Spleen (tissue), 11 donors: Measurements from ENCODE around the gene SLAMF6. TPM values are rescaled to one million over a fixed set of nuclear protein-coding genes. Genes with fewer than 3 reads are reported as not detected.
"Not testable (repeated sequence)": the region's sequence is repeated elsewhere in the genome, so short reads cannot be mapped to it uniquely, and the experiment has no call there.

ENCODE experiments used
- DNase-seq: peaks from one replicate; pipeline ENCODE4 v3.0.0-alpha.2; 2020
- H3K27ac ChIP-seq, 8 donors: fragments of 200-600 bp; sonication (generic) in 7 of 8; 1 replicate in 4 of 8; 2 replicates in 4 of 8; pipeline versions ENCODE4 v1.5.0 to v1.8.0; 2016 to 2021; ENCODE audit warnings: inconsistent platforms in 4 of 8, mild to moderate bottlenecking in 4 of 8, moderate library complexity in 1 of 8
- H3K27me3 ChIP-seq, 7 donors: fragments of 200-600 bp; sonication (generic) in 6 of 7; replicated peaks in 1 of 7; 1 replicate in 4 of 7; 2 replicates in 3 of 7; pipeline versions ENCODE4 v1.5.0 to v1.8.0; 2016 to 2021; ENCODE audit warnings: inconsistent platforms in 3 of 7, mild to moderate bottlenecking in 1 of 7
- H3K36me3 ChIP-seq, 6 donors: fragments of 200-600 bp; sonication (generic) in 5 of 6; 1 replicate in 4 of 6; 2 replicates in 2 of 6; pipeline versions ENCODE4 v1.5.0 to v1.8.0; 2016 to 2021; ENCODE audit warnings: inconsistent platforms in 2 of 6
- H3K4me1 ChIP-seq, 6 donors: fragments of 200-600 bp; sonication (generic) in 5 of 6; 1 replicate in 3 of 6; 2 replicates in 3 of 6; pipeline versions ENCODE4 v1.5.0 to v1.8.0; 2016 to 2021; ENCODE audit warnings: inconsistent platforms in 3 of 6
- H3K4me3 ChIP-seq, 8 donors: fragments of 200-600 bp; sonication (generic) in 7 of 8; 1 replicate in 4 of 8; 2 replicates in 4 of 8; pipeline versions ENCODE4 v1.5.0 to v1.8.0; 2016 to 2021; ENCODE audit warnings: inconsistent platforms in 4 of 8, mild to moderate bottlenecking in 4 of 8, moderate library complexity in 2 of 8
- H3K9me3 ChIP-seq, 8 donors: fragments of 200-600 bp; sonication (generic) in 7 of 8; 1 replicate in 4 of 8; 2 replicates in 4 of 8; pipeline versions ENCODE4 v1.5.0 to v1.8.0; 2016 to 2021; ENCODE audit warnings: inconsistent platforms in 4 of 8
- POLR2A ChIP-seq, 3 donors: fragments of 450-650 bp; IDR thresholded peaks; one replicate each; pipeline ENCODE4 v1.5.1; 2017; ENCODE audit warnings: antibody characterized with exemption in 3 of 3, mild to moderate bottlenecking in 1 of 3
- POLR2AphosphoS5 ChIP-seq, 3 donors: sonication (generic); formaldehyde crosslinking; IDR thresholded peaks; one replicate each; pipeline ENCODE4 v1.5.1; 2017; ENCODE audit warnings: antibody characterized with exemption in 3 of 3
- WGBS, 5 donors: extraction: QIAGEN DNeasy Blood & Tissue Kit in 3 of 5; methylation state at CpG; one replicate each; pipeline versions ENCODE4 v1.1.5 to v1.1.7; 2013 to 2018; 5-methylcytosine and 5-hydroxymethylcytosine counted together
- intact Hi-C: fragments of 100-400 bp; cut with DNase I; formaldehyde crosslinking; loops from one replicate; pipeline ENCODE4 v1.15.0; 2023; ENCODE audit warnings: low total_unique reads
- polyA plus RNA-seq, 3 donors: library from polyadenylated mRNA; stranded (reverse); fragments of 200-250 nt; gene quantifications; one replicate each; pipeline ENCODE4 v1.2.1, GENCODE V29; 2013
- total RNA-seq, 7 donors: library from RNA; depleted of rRNA in 3 of 7; stranded (reverse); fragments of >200 nt in 3 of 7; fragmentation: NEBNext Ultra II Directional in 4 of 7; extraction: Animal tissue kit (Norgen Biotek cat#: 25700) in 4 of 7; gene quantifications; one replicate each; pipeline versions ENCODE4 v1.1.0 to v1.2.1, GENCODE V29; 2016 to 2021
- TF ChIP-seq, protein P1 (sequence below), 11 experiments: fragments of 200-600 bp in 7 of 11; fragments of 450-650 bp in 4 of 11; sonication (generic) in 4 of 11; IDR thresholded peaks in 8 of 11; conservative IDR thresholded peaks in 3 of 11; 1 replicate in 7 of 11; 2 replicates in 4 of 11; pipeline versions ENCODE4 v1.4.0 to v1.8.0; 2016 to 2021; ENCODE audit warnings: antibody characterized with exemption in 11 of 11, inconsistent platforms in 4 of 11, mild to moderate bottlenecking in 1 of 11
- donor health status: healthy with polysubstance abuse.
- donor health status: DM: no; HTN: no; CAD: no; lungs with moderate emphysema.
- donor health status: DM: no; HTN: no; CAD: no.
- donor health status: Bipolar disorder and iron deficiency.
- donor health status: healthy.
- donor health status: DM: no; HTN: no; CAD: no.
- donor health status: DM: yes; HTN: yes; CAD: no.

Gene SLAMF6
- total and polyA plus RNA-seq, 10 donors = 21.5 to 52.4 (median 36.1) TPM

GRCh38 chr1:160537714-160538665, 14.9 kb upstream of the SLAMF6 start:
- Histone ChIP-seq H3K4me1 (peaks cover 22 to 42% (median 31%) of the 10 kb centered on the region in 6 donors), H3K27me3 (no peaks in the 10 kb centered on the region), H3K9me3 (peaks cover 0 to 42% (median 32%) of the 10 kb centered on the region in 8 donors), H3K27ac (peak overlapping the region in 1 of 8 donors; percentile 92), H3K36me3 (no peaks in the 10 kb centered on the region), H3K4me3 (no peak overlapping the region)
- 90 to 98% (median 96%) methylated on average over 8 of the region's 8 CpGs for WGBS, 5 donors
- TF ChIP-seq POLR2AphosphoS5 (IDR thresholded peaks at IDR 0.05) = no peak
- no peak for TF ChIP-seq POLR2A (IDR thresholded peaks at IDR 0.05)
- TF ChIP-seq, protein P1, sequence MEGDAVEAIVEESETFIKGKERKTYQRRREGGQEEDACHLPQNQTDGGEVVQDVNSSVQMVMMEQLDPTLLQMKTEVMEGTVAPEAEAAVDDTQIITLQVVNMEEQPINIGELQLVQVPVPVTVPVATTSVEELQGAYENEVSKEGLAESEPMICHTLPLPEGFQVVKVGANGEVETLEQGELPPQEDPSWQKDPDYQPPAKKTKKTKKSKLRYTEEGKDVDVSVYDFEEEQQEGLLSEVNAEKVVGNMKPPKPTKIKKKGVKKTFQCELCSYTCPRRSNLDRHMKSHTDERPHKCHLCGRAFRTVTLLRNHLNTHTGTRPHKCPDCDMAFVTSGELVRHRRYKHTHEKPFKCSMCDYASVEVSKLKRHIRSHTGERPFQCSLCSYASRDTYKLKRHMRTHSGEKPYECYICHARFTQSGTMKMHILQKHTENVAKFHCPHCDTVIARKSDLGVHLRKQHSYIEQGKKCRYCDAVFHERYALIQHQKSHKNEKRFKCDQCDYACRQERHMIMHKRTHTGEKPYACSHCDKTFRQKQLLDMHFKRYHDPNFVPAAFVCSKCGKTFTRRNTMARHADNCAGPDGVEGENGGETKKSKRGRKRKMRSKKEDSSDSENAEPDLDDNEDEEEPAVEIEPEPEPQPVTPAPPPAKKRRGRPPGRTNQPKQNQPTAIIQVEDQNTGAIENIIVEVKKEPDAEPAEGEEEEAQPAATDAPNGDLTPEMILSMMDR (IDR thresholded peaks at IDR 0.05 in 8 of 11, conservative IDR thresholded peaks at IDR 0.05 in 3 of 11) = no peak
- intact Hi-C loops = no loop called here
- no peak for DNase-seq

DNA sequence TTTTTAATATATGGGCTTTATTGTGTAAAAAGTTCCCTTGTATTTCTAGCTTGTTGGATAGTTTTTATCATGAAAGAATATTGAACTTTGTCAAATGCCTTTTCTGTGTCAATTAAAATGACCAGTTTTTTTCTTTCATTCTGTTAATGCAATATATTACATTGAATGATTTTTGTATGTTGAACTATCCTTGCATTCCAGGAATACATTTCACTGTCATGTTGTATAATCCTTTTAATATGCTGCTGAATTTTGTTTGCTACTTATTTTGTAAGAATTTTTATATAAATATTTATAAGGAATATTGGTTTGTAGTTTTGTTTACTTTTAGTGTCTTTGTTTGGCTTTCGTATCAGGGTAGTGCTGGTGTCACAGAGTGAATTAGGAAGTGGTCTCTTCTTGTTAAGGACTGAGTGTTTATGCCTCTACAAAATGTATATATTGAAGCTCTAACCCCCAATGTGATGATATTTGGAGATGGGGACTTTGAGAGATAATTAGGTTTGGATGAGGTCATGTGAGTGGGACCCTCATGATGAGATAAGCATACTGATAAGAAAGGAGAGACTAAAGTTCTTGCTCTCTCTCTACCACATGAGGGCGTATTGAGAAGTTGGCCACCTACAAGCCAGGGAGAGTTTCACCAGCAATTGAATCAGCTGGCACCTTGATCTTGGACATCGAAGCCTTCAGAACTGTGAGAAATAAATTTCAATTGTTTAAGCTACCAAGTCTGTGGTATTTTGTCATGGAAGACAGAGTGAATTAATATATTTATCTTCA, 12.0 kb upstream of the SLAMF6 start:
- DNase-seq = no peak
- 73 to 94% (median 89%) methylated on average over 3 of the region's 3 CpGs for WGBS, 5 donors
- TF ChIP-seq POLR2AphosphoS5 (IDR thresholded peaks at IDR 0.05) (no peak), POLR2A (IDR thresholded peaks at IDR 0.05) (no peak)
- TF ChIP-seq, protein P1 (IDR thresholded peaks at IDR 0.05 in 8 of 11, conservative IDR thresholded peaks at IDR 0.05 in 3 of 11) = no peak
- Histone ChIP-seq H3K4me3 (no peak overlapping the region), H3K4me1 (peaks cover 11 to 17% (median 13%) of the 10 kb centered on the region in 6 donors), H3K27me3 (no peaks in the 10 kb centered on the region), H3K27ac (no peak overlapping the region), H3K36me3 (no peaks in the 10 kb centered on the region), H3K9me3 (peaks cover 0 to 48% (median 32%) of the 10 kb centered on the region in 8 donors)
- intact Hi-C loops = no loop called here

GRCh38 chr1:160532557-160532813, 9.4 kb upstream of the SLAMF6 start:
- H3K27me3 ChIP-seq, H3K36me3 ChIP-seq, intact Hi-C loops, H3K4me3 ChIP-seq, DNase-seq, H3K27ac ChIP-seq: not testable (repeated sequence)
- H3K9me3 ChIP-seq = peaks cover 0 to 48% (median 35%) of the 10 kb centered on the region in 8 donors
- H3K4me1 ChIP-seq = peaks cover 0 to 10% (median 0%) of the 10 kb centered on the region in 6 donors
- 92 to 96% (median 94%) methylated on average over 4 to 5 of the region's 5 CpGs for WGBS, 5 donors

DNA sequence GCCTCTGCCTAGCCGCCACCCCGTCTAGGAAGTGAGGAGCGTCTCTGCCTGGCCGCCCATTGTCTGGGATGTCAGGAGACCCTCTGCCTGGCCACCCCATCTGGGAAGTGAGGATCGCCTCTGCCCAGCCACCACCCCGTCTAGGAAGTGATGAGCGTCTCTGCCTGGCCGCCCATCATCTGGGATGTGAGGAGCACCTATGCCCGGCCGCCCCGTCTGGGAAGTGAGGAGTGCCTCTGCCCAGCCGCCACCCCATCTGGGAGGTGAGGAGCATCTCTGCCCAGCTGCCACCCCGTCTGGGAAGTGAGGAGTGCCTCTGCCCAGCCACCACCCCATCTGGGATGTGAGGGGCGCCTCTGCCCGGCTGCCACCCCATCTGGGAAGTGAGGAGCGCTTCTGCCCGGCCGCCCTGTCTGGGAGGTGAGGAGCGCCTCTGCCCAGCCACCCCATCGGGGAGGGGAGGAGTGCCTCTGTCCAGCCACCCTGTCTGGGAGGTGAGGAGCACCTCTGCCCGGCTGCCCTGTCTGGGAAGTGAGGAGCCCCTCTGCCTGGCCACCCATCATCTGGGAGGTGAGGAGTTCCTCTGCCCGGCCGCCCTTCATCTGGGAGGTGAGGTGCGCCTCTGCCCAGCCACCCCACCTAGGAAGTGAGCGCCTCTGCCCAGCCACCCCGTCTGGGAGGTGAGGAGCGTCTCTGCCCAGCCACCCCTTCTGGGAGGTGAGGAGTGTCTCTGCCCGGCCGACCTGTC, 8.9 kb upstream of the SLAMF6 start:
- 81 to 96% (median 91%) methylated on average over 21 to 29 of the region's 29 CpGs for WGBS, 5 donors
- DNase-seq = not testable (repeated sequence)
- peaks cover 0 to 10% (median 0%) of the 10 kb centered on the region in 6 donors for H3K4me1 ChIP-seq

DNA sequence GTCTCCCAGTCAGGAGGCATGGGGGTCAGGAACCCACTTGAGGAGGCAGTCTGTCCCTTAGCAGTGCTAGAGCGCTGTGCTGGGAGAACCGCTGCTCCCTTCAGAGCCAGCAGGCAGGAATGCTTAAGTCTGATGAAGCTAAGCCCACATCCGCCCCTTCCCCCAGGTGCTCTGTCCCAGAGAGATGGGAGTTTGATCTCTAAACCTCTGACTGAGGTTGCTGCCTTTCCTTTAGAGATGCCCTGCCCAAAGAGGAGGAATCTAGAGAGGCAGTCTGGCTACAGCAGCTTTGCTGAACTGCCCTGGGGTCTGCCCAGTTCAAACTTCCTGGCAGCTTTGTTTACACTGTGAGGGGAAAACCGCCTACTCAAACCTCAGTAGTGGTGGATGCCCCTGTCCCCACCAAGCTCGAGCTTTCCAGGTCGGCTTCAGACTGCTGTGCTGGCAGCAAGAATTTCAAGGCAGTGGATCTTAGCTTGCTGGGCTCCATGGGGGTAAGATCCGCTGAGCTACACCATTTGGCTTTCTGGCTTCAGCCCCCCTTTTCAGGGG, 6.4 kb upstream of the SLAMF6 start:
- intact Hi-C loops, DNase-seq, H3K36me3 ChIP-seq, H3K27me3 ChIP-seq, H3K4me3 ChIP-seq, H3K27ac ChIP-seq: not testable (repeated sequence)
- H3K9me3 ChIP-seq = peaks cover 0 to 42% (median 25%) of the 10 kb centered on the region in 8 donors
- peaks cover 0 to 10% (median 0%) of the 10 kb centered on the region in 6 donors for H3K4me1 ChIP-seq
- WGBS, 5 donors = 65 to 67% (median 67%) methylated on average over 6 to 7 of the region's 7 CpGs

More for the DNA sequence above, 8.9 kb upstream of the SLAMF6 start:
- peaks cover 0 to 47% (median 35%) of the 10 kb centered on the region in 8 donors for H3K9me3 ChIP-seq
- H3K27me3 ChIP-seq, H3K36me3 ChIP-seq, H3K27ac ChIP-seq, intact Hi-C loops, H3K4me3 ChIP-seq: not testable (repeated sequence)

DNA sequence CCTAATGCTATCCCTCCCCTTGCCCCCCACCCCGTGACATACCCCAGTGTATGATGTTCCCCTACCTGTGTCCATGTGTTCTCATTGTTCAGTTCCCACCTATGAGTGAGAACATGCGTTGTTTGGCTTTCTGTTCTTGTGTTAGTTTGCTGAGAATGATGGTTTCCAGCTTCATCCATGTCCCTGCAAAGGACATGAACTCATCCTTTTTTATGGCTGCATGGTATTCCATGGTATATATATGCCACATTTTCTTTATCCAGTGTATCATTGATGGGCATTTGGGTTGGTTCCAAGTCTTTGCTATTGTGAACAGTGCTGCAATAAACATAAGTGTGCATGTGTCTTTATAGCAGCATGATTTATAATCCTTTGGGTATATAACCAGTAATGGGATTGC, 734 bp upstream of the SLAMF6 start:
- Histone ChIP-seq H3K9me3 (peaks cover 0 to 28% (median 12%) of the 10 kb centered on the region in 8 donors), H3K4me1 (peaks cover 9 to 46% (median 29%) of the 10 kb centered on the region in 6 donors), H3K27ac (peak overlapping the region in 6 of 8 donors; percentile 13 to 93 (median 86))
- H3K4me3 ChIP-seq, DNase-seq, H3K36me3 ChIP-seq, intact Hi-C loops, H3K27me3 ChIP-seq: not testable (repeated sequence)
- WGBS, 5 donors = 89 to 95% (median 94%) methylated on average over 2 of the region's 2 CpGs
